ENCODE data around the gene HAUS8. TPM values are rescaled to one million over a fixed set of nuclear protein-coding genes. Genes with fewer than 3 reads are reported as not detected.
"Not testable (repeated sequence)": the region's sequence is repeated elsewhere in the genome, so short reads cannot be mapped to it uniquely, and the experiment has no call there.

Gene HAUS8
- total and polyA plus RNA-seq, 2 experiments from 2014 or later, result 2.8 to 5.5 TPM

- Histone ChIP-seq H3K27me3 (peaks cover 7% of the 10 kb centered on the region), H3K4me1 (ENCODE audit: insufficient read depth) (peaks cover 5% of the 10 kb centered on the region), H3K36me3 (replicated peaks; ENCODE audit: insufficient read depth, low read depth) (no peaks in the 10 kb centered on the region), H3K27ac (no peak overlapping the region), H4K20me1 (ENCODE audit: insufficient read depth, poor library complexity, severe bottlenecking) (no peaks in the 10 kb centered on the region), H3K9me3 (ENCODE audit: low read depth) (no peaks in the 10 kb centered on the region), H3K9me2 (replicated peaks; ENCODE audit: insufficient read depth) (no peaks in the 10 kb centered on the region), H3K4me3 (no peak overlapping the region), H3K4me2 (no peak overlapping the region), H2AFZ (no peak overlapping the region), H3K79me2 (no peaks in the 10 kb centered on the region)
- TF ChIP-seq EZH2phosphoT487 (IDR thresholded peaks at IDR 0.05; ENCODE audit: low read depth, severe bottlenecking, unreplicated experiment), result no peak
- no peak for TF ChIP-seq EZH2 (IDR thresholded peaks at IDR 0.05; ENCODE audit: borderline replicate concordance)
- no peak for TF ChIP-seq CTCF (IDR thresholded peaks at IDR 0.05; ENCODE audit: poor library complexity)
- 97% methylated on average over 2 of the region's 2 CpGs for WGBS (ENCODE audit: low lambda C conversion rate, missing lambda C conversion rate)
- DNase-seq (ENCODE audit: low spot score), result no peak
These were observed 54.4 kb downstream of the HAUS8 start for GRCh38 chr19:17020823-17021222.

GRCh38 chr19:17020385-17020784, 54.9 kb downstream of the HAUS8 start:
- Histone ChIP-seq H3K9me3 (ENCODE audit: low read depth) (no peaks in the 10 kb centered on the region), H3K27ac (no peak overlapping the region), H4K20me1 (ENCODE audit: insufficient read depth, poor library complexity, severe bottlenecking) (no peaks in the 10 kb centered on the region), H3K4me1 (ENCODE audit: insufficient read depth) (peaks cover under 1% of the 10 kb centered on the region), H3K4me3 (no peak overlapping the region), H3K27me3 (peaks cover 3% of the 10 kb centered on the region), H3K79me2 (no peaks in the 10 kb centered on the region), H3K9me2 (replicated peaks; ENCODE audit: insufficient read depth) (no peaks in the 10 kb centered on the region), H3K4me2 (no peak overlapping the region), H3K36me3 (replicated peaks; ENCODE audit: insufficient read depth, low read depth) (no peaks in the 10 kb centered on the region), H2AFZ (no peak overlapping the region)
- TF ChIP-seq CTCF (IDR thresholded peaks at IDR 0.05; ENCODE audit: poor library complexity) (no peak), EZH2phosphoT487 (IDR thresholded peaks at IDR 0.05; ENCODE audit: low read depth, severe bottlenecking, unreplicated experiment) (no peak), EZH2 (IDR thresholded peaks at IDR 0.05; ENCODE audit: borderline replicate concordance) (no peak)
- DNase-seq (ENCODE audit: low spot score), result no peak

GRCh38 chr19:17014212-17014861, 60.9 kb downstream of the HAUS8 start:
- H3K27ac ChIP-seq; H2AFZ ChIP-seq; H3K9me2 ChIP-seq (replicated peaks; ENCODE audit: insufficient read depth); H4K20me1 ChIP-seq (ENCODE audit: insufficient read depth, poor library complexity, severe bottlenecking); H3K4me3 ChIP-seq; H3K36me3 ChIP-seq (replicated peaks; ENCODE audit: insufficient read depth, low read depth); H3K79me2 ChIP-seq; H3K4me2 ChIP-seq; H3K27me3 ChIP-seq; DNase-seq (ENCODE audit: low spot score); H3K9me3 ChIP-seq (ENCODE audit: low read depth); H3K4me1 ChIP-seq (ENCODE audit: insufficient read depth): not testable (repeated sequence)
- WGBS (ENCODE audit: low lambda C conversion rate, missing lambda C conversion rate), result 67% methylated on average over 9 of the region's 9 CpGs

GRCh38 chr19:17011485-17011884, 63.8 kb downstream of the HAUS8 start:
- Histone ChIP-seq H3K27ac (no peak overlapping the region), H3K4me3 (no peak overlapping the region), H4K20me1 (ENCODE audit: insufficient read depth, poor library complexity, severe bottlenecking) (no peaks in the 10 kb centered on the region), H3K9me2 (replicated peaks; ENCODE audit: insufficient read depth) (no peaks in the 10 kb centered on the region), H3K36me3 (replicated peaks; ENCODE audit: insufficient read depth, low read depth) (no peaks in the 10 kb centered on the region), H3K27me3 (no peaks in the 10 kb centered on the region), H3K4me1 (ENCODE audit: insufficient read depth) (no peaks in the 10 kb centered on the region), H3K79me2 (no peaks in the 10 kb centered on the region), H3K9me3 (ENCODE audit: low read depth) (no peaks in the 10 kb centered on the region), H2AFZ (no peak overlapping the region), H3K4me2 (no peak overlapping the region)
- DNase-seq (ENCODE audit: low spot score), result no peak
- no peak for TF ChIP-seq CTCF (IDR thresholded peaks at IDR 0.05; ENCODE audit: poor library complexity)
- TF ChIP-seq EZH2phosphoT487 (IDR thresholded peaks at IDR 0.05; ENCODE audit: low read depth, severe bottlenecking, unreplicated experiment), result no peak
- TF ChIP-seq EZH2 (IDR thresholded peaks at IDR 0.05; ENCODE audit: borderline replicate concordance), result no peak
- WGBS (ENCODE audit: low lambda C conversion rate, missing lambda C conversion rate), result 96% methylated on average over 14 of the region's 16 CpGs

All from hepatocyte (in vitro differentiated cells).